ELF-1 (cell line): ENCODE measurements around the gene AJAP1.
"Not testable (repeated sequence)": the region's sequence is repeated elsewhere in the genome, so short reads cannot be mapped to it uniquely, and the experiment has no call there.

Experiments
- DNase-seq: peaks from one replicate; pipeline ENCODE4 v3.0.0-alpha.2; 2016; ENCODE audit warnings: low read depth, low spot score

The AJAP1 gene

GRCh38 chr1:4653796-4654725, at the start of gene AJAP1:
Gene AJAP1, plus strand, starts transcription at chr1:4654609. Its CDS starts 817 bp downstream, at chr1:4655426.
- peak; percentile 23 for DNase-seq

- DNase-seq: peak; percentile 79
These were observed 49.3 kb upstream of the AJAP1 start for GRCh38 chr1:4605158-4605557.

- no peak for DNase-seq
These were observed 42.7 kb upstream of the AJAP1 start for GRCh38 chr1:4611563-4612341.

GRCh38 chr1:4612991-4613390, 41.4 kb upstream of the AJAP1 start:
- no peak for DNase-seq

- no peak for DNase-seq
These were observed 40.6 kb upstream of the AJAP1 start for GRCh38 chr1:4613606-4614370.

GRCh38 chr1:4614371-4615137, 39.9 kb upstream of the AJAP1 start:
- no peak for DNase-seq

- DNase-seq: no peak
These were observed 39.3 kb upstream of the AJAP1 start for GRCh38 chr1:4615138-4615470.

- DNase-seq: no peak
These were observed 38.9 kb upstream of the AJAP1 start for GRCh38 chr1:4615501-4615900.

- no peak for DNase-seq
These were observed 37.5 kb upstream of the AJAP1 start for GRCh38 chr1:4616831-4617465.

GRCh38 chr1:4617506-4617905, 36.9 kb upstream of the AJAP1 start:
- no peak for DNase-seq

- not testable (repeated sequence) for DNase-seq
These were observed 35.6 kb upstream of the AJAP1 start for GRCh38 chr1:4618827-4619226.

- DNase-seq: no peak
These were observed 32.8 kb upstream of the AJAP1 start for GRCh38 chr1:4621646-4622045.

- DNase-seq: no peak
These were observed 31.6 kb upstream of the AJAP1 start for GRCh38 chr1:4622821-4623220.

GRCh38 chr1:4624141-4624715, 30.2 kb upstream of the AJAP1 start:
- DNase-seq: no peak

- no peak for DNase-seq
These were observed 29.6 kb upstream of the AJAP1 start for GRCh38 chr1:4624801-4625200.

GRCh38 chr1:4626061-4626460, 28.3 kb upstream of the AJAP1 start:
- DNase-seq: no peak

GRCh38 chr1:4626560-4627319, 27.7 kb upstream of the AJAP1 start:
- DNase-seq: no peak

- DNase-seq: no peak
These were observed 27.1 kb upstream of the AJAP1 start for GRCh38 chr1:4627353-4627752.

- DNase-seq: no peak
These were observed 25.4 kb upstream of the AJAP1 start for GRCh38 chr1:4628992-4629391.

- no peak for DNase-seq
These were observed 23.8 kb upstream of the AJAP1 start for GRCh38 chr1:4630561-4630960.
